Stimulated activated naive CD8-positive, alpha-beta T cell treated with anti-CD3 and anti-CD28 coated beads, Interleukin-15, Interleukin-2, amounts not matched to agents 100 U/mL and 50 U/mL, for 24 hours (primary cell): ENCODE results near the gene ANKLE2.

Experiments
- ATAC-seq: fragments of 150-1000 bp; cut with Tn5 transposase; one replicate; pipeline ENCODE4 v1.10.0; 2021
- DNase-seq: peaks from one replicate; pipeline ENCODE4 v3.0.0; 2021

Gene ANKLE2

GRCh38 chr12:132746613-132747012 is 15.0 kb downstream of the ANKLE2 start:
- DNase-seq (no peak), ATAC-seq (no peak)

DNA sequence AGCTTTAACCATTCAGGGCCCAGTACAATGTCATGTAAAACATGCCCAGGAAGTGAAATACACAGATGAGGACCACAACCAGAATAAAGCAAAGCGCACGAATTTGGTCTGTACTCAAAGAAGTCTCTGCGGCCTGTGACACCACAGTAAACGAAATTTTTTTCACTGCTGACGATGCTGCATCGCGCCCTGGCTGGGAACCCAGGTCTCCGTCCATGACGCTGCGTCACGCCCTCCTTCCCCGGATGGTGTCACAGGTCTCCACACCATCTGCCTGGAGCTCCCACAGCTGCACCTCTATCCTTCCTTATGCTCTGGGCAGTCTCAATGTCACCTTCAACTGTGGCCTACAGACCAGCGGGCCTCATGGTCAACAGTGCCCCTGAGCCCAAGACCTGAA is 17.8 kb downstream of the ANKLE2 start:
- ATAC-seq (no peak), DNase-seq (no peak)

DNA sequence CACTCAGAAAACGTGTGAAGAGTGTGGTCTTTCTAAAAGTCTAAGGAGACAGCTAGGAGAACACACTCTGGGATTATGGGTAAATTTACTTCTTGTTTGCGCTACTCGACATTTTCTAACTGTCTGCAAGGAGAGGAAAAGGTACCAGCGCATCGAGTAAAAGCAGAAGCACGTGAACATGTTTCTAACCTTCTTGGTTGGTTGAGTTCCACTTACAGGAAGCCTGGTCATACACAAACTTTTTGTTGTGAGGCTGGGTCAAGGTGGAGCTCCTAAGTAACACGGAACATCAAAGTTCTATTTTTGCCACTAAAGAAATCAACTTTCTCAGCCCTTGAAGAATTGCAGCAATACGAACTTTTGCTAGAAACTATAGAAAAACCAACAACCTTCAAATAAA is 20.0 kb downstream of the ANKLE2 start:
- ATAC-seq, result no peak
- DNase-seq, result no peak

DNA sequence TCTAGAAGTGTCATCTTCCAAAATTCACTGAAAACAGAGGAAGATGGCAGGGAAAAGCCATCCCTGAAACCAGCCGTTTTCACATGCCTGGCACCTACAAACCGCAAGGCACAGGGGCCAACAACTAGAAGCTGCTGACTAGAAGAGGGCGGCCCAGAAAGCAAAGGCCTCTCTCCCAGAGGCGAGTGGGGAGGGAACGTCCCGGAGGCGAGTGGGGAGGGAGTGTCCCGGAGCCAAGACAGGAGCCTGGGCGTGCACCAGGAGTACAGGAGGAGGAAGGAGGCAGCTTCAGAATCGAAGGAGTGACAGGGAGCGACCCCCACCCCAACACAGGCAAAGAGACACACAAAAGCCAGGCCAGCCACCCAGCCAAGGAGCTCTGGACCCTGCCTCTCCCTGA is 21.0 kb downstream of the ANKLE2 start:
- DNase-seq (no peak), ATAC-seq (no peak)

DNA sequence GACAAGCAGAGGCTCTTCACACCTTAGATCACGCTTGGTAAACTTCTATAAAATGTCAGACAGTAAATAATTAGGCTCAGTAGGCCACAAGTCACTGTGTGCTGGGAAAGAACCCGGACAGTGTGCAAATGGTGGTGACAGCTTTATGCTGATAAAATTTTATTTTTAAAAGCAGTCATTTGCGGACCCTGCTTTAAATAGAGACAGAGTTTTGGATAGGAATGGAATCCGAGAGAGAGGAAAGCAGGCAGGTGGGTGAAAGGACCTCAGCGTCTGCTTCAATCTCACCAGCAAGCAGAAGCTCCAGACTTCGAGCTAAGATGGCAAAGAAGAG is 21.4 kb downstream of the ANKLE2 start:
- no peak for ATAC-seq
- DNase-seq, result no peak

- DNase-seq (no peak), ATAC-seq (no peak)
Observed at GRCh38 chr12:132739600-132740312, 21.9 kb downstream of the ANKLE2 start.

DNA sequence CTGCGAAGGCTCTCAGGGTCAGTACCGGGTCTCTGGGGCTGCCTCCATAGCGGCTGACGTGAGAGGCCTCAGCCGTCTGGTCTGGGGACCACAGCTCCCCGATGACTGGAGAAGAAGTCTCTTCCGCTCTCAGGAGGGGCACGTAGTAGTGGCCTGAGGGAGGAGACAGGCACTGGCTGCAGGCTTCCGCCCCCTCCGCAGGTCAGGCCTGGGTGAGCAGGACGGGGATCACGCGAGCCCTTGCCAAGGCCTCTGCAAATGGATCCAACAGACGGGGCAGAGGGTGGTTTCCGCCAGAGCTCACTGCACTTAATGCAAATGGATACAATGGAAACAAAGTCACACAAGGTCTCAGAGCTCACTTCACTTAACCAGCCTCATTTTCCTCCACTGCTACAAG is 24.7 kb downstream of the ANKLE2 start:
- no peak for ATAC-seq
- no peak for DNase-seq

GRCh38 chr12:132736378-132736777 is 25.3 kb downstream of the ANKLE2 start:
- ATAC-seq (no peak), DNase-seq (no peak)

GRCh38 chr12:132735496-132735895 is 26.1 kb downstream of the ANKLE2 start:
- DNase-seq (no peak), ATAC-seq (no peak)

DNA sequence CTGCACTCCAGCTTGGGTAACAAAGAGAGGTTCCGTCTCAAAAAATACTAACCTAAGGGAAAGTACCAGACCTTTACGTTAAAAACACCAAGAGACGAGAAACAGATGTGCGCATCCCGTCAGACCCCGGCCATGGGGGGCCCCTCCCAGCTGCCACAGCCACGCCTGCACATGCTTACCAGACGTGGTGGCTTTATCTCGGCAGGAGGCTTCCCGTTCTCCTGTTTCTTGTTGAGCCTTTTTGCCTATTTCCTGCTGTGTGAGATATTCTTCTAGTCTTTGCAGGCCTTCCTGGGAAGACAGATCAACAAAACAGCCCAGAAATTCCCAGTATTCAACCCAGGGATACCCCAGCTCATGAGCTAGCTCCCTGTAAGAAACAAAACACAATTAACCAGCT is 27.4 kb downstream of the ANKLE2 start:
- DNase-seq (no peak), ATAC-seq (no peak)

DNA sequence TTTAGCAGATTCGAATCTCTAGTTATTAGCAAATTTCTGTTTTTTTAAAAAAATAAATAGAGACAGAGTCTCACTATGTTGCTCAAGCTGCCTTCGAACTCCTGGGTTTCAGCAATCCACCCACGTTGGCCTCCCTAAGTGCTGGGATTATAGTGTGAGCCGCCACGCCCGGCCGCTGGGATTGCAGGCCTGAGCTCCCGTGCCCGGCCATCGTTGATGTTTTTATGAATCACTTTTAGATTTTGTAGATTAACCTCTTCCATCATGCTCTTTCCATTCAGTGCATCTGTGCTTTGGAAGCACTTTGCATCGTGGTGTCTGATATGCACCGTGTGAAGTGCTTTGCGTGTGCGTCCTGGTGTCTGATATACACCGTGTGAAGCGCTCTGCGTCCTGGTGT is 30.1 kb downstream of the ANKLE2 start:
- DNase-seq (no peak), ATAC-seq (no peak)

DNA sequence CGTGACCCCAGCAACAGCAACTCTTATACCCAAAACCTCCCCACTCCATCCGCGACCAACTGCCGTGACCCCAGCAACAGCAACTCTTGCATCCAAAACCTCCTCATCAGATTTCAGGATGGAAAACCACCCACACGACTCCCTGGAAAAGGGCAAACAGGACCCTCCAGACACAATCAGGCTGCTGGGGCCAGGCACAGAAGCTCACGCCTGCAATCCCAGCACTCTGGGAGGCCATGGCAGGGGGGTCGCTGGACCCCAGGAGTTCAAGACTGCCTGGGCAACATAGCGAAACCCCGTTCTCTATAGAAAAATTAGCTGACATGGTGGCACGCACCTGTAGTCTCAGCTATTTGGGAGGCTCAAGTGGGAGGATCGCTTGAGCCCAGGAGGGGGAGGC is 31.3 kb downstream of the ANKLE2 start:
- ATAC-seq (no peak), DNase-seq (no peak)

GRCh38 chr12:132729541-132730320 is 31.9 kb downstream of the ANKLE2 start:
- DNase-seq (no peak), ATAC-seq (no peak)

DNA sequence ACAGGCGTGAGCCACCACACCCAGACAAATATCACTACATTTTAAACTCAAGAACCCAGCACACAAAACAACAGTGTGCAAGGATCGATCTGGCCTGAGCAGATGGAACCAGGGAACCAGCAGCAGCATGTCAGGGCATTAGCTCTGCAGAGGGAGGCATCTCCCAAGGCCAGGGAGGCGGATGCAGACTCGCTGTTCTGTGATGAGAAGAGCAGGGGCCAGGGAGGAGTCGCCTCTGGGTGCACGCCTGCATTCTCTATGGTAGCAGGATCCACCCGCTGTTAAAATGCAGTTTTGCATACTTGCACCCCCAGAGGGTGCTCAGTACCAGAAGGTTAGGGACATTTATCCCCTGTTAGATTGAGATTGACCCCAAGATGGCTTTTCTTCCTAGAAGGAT is 33.1 kb downstream of the ANKLE2 start:
- no peak for DNase-seq
- ATAC-seq, result no peak

GRCh38 chr12:132727091-132727794 is 34.4 kb downstream of the ANKLE2 start:
- ATAC-seq, result no peak
- no peak for DNase-seq

DNA sequence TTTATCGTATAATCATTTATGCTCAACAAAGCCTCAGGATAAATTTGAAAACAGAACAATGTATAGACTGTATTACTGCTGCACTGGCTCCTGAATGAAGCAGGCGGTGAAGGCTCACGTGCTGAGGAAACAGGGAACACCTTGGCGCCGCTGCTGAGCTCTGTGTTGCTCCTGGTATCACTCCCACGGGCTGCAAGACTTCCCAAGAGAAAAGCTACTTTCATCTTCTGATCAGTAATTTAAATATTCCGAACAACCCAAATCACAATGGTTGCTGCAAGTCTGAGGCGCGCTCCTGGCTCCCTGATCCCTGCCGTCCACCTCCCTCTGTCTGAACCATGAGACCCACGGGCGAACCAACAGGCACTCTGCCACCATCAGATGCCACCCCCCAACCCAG is 35.2 kb downstream of the ANKLE2 start:
- DNase-seq (no peak), ATAC-seq (no peak)

DNA sequence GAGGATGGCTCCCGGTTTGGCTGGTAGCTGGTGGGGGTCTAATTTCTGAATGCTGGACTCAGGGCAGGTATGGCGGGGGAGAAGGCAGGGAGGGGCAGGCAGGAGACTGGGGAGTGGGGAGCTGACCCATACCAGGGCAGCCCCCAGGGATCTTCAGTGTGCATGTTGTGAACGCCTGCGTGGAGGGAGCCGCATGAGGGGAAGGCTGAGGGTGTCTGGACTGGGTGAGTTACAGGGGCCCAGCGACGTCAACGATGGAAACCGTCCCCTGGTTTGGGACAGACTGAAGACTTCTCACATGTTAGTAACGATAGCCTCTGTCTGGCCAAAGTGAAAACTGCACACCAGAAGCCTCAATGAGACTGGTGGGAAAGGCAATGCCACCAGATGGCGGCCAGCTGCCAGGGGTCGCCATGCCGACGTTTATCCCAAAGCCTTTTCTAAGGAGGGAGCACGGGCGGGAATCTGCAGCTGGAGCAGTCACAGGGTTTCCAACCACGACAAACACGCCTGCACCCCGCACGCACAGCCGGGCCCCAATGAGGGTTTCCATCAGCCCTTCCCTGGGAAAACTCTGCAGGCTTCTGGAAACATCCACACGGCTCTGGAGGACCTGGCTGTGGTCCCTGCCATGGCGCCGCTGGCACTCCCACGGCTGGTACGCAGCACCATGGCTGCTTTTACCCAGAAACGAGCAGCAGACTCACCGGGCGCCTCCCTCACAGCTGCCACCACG is 37.0 kb downstream of the ANKLE2 start:
- no peak for DNase-seq
- ATAC-seq, result no peak

DNA sequence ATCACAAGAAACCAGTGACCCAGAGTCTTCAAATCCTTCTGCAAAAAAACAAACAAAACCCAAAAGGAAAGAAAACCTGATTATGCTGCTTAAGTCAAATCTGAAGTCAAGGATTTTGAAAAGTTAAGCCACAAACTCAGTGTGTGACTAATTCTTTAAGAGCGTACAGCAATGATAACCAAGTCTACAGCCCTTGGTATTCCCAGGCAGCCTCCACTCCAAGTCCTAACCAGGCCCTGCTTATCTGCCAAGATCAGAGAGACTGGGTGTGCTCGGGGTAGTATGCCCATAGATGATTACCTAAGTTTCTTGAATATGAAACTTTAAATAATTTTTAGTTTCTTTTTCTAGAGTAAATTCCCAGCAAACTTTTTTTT is 37.9 kb downstream of the ANKLE2 start:
- DNase-seq (no peak), ATAC-seq (no peak)

- ATAC-seq (no peak), DNase-seq (no peak)
Observed at GRCh38 chr12:132723015-132723763, 38.4 kb downstream of the ANKLE2 start.

DNA sequence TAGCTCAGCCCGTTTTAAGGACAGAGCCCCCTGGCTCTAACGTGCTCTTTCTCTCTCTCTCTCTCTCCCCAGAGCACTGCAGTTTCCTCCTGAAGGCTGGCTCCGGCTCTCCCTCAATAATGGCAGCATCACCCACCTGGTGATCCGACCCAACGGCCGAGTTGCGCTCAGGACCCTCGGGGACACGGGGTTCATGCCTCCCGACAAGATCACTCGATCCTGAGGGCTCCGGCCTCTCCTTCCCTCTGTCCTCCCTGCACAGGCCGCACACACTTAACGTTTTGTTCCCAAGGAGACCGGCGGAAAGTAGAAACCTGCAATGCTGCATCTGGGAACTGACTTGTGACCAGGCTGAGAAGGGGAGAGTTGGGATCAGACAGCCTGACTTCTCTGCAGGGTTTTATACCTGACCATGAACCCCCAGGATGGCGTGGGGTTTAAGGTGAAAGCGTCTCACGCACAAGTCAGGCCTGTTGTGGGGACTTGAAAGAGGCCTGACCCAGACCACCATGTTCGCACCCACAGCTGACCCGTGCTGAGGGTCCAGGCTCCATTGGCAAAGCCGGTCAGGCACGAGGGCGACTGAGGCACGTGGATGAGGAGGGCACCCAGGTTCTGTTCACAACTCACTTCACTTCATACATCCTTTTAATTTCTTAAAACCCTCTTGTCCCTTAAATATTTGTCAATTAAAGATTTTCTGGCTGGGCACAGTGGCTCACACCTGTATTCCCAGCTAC is 40.9 kb downstream of the ANKLE2 start:
- ATAC-seq, result no peak

DNA sequence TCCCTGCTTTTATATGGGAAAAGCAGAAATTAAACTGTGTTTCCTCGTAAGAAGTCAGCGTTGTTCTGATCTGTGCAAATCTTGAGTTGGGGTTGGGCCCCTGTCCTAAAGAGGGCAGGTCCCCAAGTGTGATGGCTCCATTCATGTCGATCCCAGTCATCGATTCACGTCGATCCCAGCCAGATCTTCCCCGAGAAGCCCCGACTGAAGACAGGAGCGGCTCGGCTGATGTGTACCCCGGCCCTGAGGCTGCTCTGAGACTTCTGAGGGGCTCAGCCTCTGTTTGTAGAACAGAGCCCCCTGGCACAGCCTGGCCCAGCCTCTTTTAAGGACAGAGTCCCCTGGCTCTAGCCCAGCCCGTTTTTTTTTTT is 41.7 kb downstream of the ANKLE2 start:
- ATAC-seq, result no peak
- DNase-seq, result no peak

More for the DNA sequence above, 40.9 kb downstream of the ANKLE2 start:
- DNase-seq, result no peak
